HFFc6 (cell line): ENCODE measurements around the gene LDLRAD3. TPM values are rescaled to one million over a fixed set of nuclear protein-coding genes. Genes with fewer than 3 reads are reported as not detected.

Source experiments
- DNase-seq: peaks from one replicate; pipeline ENCODE4 v3.0.0-alpha.2; 2018
- H3K27ac Mint-ChIP-seq: 2 replicates; pipeline ENCODE4 v1.8.0; 2020; ENCODE audit warnings: mild to moderate bottlenecking, mixed read lengths
- H3K27me3 Mint-ChIP-seq: 2 replicates; pipeline ENCODE4 v1.8.0; 2021; ENCODE audit warnings: mild to moderate bottlenecking, moderate library complexity, mixed read lengths; ENCODE audit not compliant: insufficient read depth
- H3K36me3 Mint-ChIP-seq: 2 replicates; pipeline ENCODE4 v1.8.0; 2021; ENCODE audit warnings: low read depth, mixed read lengths
- H3K4me1 Mint-ChIP-seq: 2 replicates; pipeline ENCODE4 v1.8.0; 2020; ENCODE audit warnings: low read depth, mixed read lengths
- H3K4me3 Mint-ChIP-seq: 2 replicates; pipeline ENCODE4 v1.8.0; 2020; ENCODE audit warnings: mild to moderate bottlenecking, moderate library complexity, mixed read lengths
- H3K9me3 Mint-ChIP-seq: 2 replicates; pipeline ENCODE4 v1.8.0; 2020; ENCODE audit warnings: mild to moderate bottlenecking, mixed read lengths
- total RNA-seq, 6 experiments: library from RNA; stranded (reverse); fragmentation: NEBNext Ultra II Directional; extraction: Animal tissue kit (Norgen Biotek cat#: 25700); gene quantifications; 2 replicates in 1 of 6; 3 replicates in 5 of 6; pipeline ENCODE4 v1.2.3, GENCODE V29; 2021
- TF ChIP-seq, protein P1 (sequence below): fragments of 200-600 bp; sonication (generic); IDR thresholded peaks from 2 replicates; pipeline ENCODE4 v1.5.0; 2021; ENCODE audit warnings: antibody characterized with exemption, mild to moderate bottlenecking

LDLRAD3 gene
- total RNA-seq, 6 experiments from 2014 or later = 5.2 to 6.5 (median 5.6) TPM

DNA sequence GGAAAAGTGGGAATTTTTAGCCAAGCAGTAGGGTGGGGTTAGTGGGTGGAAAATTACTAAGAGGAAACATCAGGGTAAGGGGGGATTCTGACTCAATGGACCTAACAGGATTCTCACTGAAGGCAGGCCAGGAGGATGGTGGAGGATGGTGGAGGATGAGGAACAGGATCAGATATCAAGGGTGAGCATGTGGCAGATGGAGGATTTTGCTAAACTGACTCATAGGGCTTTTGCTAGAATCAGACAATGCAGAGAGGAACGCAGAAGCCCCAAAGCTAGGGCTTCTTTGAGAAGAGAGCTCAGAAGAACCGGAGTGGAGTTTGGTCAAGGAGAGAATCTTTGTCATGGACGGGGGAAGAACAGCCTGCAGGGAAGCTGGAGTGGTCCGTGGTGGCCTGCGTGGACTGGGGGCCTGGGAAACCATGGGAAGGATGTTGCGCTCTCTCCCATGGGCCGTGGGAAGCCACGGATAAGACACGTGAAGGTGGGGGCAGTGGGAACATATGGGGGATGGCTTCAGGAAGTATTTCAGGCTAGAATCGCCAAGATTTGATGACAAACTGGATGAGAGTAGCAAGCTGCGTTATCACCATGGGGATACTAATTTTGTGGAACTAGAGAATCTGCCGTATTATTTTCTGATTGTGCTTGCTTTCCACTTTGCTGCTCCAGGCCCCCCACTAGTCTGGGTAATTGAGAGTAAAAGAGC, 165.2 kb downstream of the LDLRAD3 start:
- Mint-ChIP-seq H3K9me3 (peaks cover 6% of the 10 kb centered on the region), H3K4me3 (no peak overlapping the region), H3K36me3 (peaks cover 13% of the 10 kb centered on the region), H3K4me1 (0 out of 2 replicates have a peak, but pooled peaks cover 6% of the 10 kb centered on the region), H3K27ac (no peak overlapping the region), H3K27me3 (peaks cover 2% of the 10 kb centered on the region)
- no peak for DNase-seq
- TF ChIP-seq, protein P1, sequence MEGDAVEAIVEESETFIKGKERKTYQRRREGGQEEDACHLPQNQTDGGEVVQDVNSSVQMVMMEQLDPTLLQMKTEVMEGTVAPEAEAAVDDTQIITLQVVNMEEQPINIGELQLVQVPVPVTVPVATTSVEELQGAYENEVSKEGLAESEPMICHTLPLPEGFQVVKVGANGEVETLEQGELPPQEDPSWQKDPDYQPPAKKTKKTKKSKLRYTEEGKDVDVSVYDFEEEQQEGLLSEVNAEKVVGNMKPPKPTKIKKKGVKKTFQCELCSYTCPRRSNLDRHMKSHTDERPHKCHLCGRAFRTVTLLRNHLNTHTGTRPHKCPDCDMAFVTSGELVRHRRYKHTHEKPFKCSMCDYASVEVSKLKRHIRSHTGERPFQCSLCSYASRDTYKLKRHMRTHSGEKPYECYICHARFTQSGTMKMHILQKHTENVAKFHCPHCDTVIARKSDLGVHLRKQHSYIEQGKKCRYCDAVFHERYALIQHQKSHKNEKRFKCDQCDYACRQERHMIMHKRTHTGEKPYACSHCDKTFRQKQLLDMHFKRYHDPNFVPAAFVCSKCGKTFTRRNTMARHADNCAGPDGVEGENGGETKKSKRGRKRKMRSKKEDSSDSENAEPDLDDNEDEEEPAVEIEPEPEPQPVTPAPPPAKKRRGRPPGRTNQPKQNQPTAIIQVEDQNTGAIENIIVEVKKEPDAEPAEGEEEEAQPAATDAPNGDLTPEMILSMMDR = no peak

DNA sequence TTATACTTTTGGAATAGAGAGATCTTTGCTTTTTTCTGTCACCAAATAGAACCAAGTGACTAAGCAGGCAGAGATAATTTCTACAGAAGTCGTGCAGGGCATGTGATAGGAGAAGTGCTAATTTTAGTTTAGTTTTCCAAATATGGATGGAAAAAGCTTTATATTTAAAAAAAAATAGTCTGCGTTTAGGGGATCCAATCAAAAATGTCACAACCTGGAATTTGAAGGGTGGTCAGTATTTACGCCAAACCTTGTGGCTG, 165.7 kb downstream of the LDLRAD3 start:
- H3K36me3 Mint-ChIP-seq = peaks cover 13% of the 10 kb centered on the region
- TF ChIP-seq, protein P1 = no peak
- 0 out of 2 replicates have a peak, but pooled peaks cover 6% of the 10 kb centered on the region for H3K4me1 Mint-ChIP-seq
- peaks cover 6% of the 10 kb centered on the region for H3K9me3 Mint-ChIP-seq
- peaks cover 2% of the 10 kb centered on the region for H3K27me3 Mint-ChIP-seq
- H3K27ac Mint-ChIP-seq = no peak overlapping the region
- H3K4me3 Mint-ChIP-seq = no peak overlapping the region
- no peak for DNase-seq

DNA sequence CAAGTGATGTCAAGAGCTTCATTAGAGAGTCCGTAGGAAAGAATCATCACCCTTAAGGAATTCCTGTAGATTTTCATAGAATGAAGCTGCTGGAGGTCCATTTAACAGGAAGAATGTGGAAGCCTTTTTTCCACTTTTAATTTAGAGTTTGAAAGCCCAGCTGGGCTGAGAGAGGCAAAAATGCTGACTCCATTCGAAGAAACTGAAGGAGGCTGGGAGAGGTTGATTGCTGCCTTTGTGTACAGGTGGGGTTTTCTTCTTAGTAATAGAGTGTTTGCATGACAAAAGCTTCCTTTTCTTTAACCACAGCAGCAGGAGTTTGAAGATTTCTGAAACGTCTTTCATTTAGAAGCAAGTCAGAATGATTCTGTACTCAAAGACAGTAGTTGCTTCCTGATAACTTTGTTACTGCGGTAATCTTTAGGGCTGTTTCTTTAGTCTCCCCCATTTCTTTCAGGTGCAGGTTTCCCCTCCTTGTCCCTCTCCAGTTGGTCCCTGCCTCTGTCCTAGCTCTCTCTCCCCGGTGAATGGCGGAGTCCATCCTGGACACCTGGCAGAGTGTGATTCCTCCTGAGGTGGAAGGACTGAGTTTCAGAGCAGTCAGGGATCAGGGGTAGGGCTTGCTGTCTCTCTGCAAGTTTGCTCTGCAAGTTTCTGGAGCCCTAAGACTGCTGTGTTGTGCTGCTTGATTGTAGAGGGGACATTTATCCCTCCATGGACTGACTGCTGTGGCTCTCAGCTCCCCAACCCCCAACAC, 166.2 kb downstream of the LDLRAD3 start:
- Mint-ChIP-seq H3K36me3 (peaks cover 17% of the 10 kb centered on the region), H3K4me3 (no peak overlapping the region), H3K9me3 (peaks cover 6% of the 10 kb centered on the region), H3K27ac (no peak overlapping the region), H3K27me3 (peaks cover 2% of the 10 kb centered on the region), H3K4me1 (0 out of 2 replicates have a peak, but pooled peaks cover 3% of the 10 kb centered on the region)
- DNase-seq = no peak
- TF ChIP-seq, protein P1 = no peak

DNA sequence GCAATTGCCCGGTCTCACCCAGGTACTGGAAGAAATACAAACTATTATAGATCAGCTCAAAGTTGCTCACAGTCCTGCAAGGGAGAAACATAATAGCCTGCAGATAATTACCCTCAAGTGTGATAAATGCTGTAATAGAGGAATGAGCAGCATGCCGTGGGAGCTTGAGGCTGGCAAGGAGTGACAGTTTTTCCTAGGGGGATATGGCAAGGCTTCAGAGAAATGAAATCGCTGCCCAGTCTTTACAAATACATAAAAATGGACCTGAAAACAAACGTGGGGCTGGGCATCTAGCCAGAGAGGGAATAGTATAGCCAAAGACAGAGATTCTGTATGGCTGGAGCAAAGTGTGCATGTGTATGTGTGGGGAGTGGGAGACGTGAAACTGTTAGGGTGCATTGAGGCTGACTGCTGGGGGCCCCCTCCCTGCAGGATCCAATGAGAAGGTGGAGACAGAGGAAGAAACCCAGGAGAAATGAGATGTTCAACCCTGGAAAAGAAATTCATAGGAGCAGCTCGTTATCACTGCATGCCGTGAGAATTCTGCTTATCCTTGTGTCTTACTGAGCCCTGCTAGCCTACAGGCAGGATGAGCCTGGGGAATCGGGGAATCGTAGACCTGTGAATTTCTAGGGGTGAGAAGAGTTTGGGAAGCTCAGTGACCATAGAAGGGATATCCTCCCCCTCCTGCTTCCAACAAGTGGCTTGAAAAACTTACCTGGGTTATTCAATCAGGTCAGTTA, 167.0 kb downstream of the LDLRAD3 start:
- no peak overlapping the region for H3K27ac Mint-ChIP-seq
- H3K4me1 Mint-ChIP-seq = no peaks in the 10 kb centered on the region
- peaks cover 22% of the 10 kb centered on the region for H3K36me3 Mint-ChIP-seq
- TF ChIP-seq, protein P1 = no peak
- H3K27me3 Mint-ChIP-seq = peaks cover 2% of the 10 kb centered on the region
- H3K9me3 Mint-ChIP-seq = peaks cover 6% of the 10 kb centered on the region
- no peak for DNase-seq
- H3K4me3 Mint-ChIP-seq = no peak overlapping the region

GRCh38 chr11:36114095-36114494, 170.2 kb downstream of the LDLRAD3 start:
- Mint-ChIP-seq H3K4me3 (no peak overlapping the region), H3K4me1 (no peaks in the 10 kb centered on the region), H3K27me3 (peaks cover 2% of the 10 kb centered on the region), H3K36me3 (peaks cover 22% of the 10 kb centered on the region), H3K9me3 (peaks cover 6% of the 10 kb centered on the region), H3K27ac (no peak overlapping the region)
- DNase-seq = no peak
- TF ChIP-seq, protein P1 = no peak
